Glomerular visceral epithelial cell (primary cell): ENCODE results near the gene KLHL13.

Experiments used
- DNase-seq: peaks from one replicate; pipeline ENCODE4 v3.0.0-alpha.2; 2016; ENCODE audit errors: extremely low spot score

KLHL13 gene

GRCh38 chrX:117851025-117851424, 265.6 kb downstream of the KLHL13 start:
- no peak for DNase-seq
